Panc1 (cell line): ENCODE data around the gene KAZN. TPM values are rescaled to one million over a fixed set of nuclear protein-coding genes. Genes with fewer than 3 reads are reported as not detected.

Experiments
- ATAC-seq: fragments of 200-7000 bp; cut with Tn5 transposase; 2 replicates; pipeline ENCODE4 v1.9.1; 2020; ENCODE audit warnings: mild to moderate bottlenecking, moderate library complexity
- BruUV-seq: library from RNA; stranded (reverse); fragments of 400-500 nt; replicated peaks from 2 replicates; lab custom pipeline; 2021; lab: Mats Ljungman, UMichigan
- CTCF ChIA-PET: fragments of 300-600 bp; sonication (Branson Sonifier 250); formaldehyde crosslinking; loops from one replicate; lab custom pipeline; 2022; ENCODE audit warnings: antibody characterized with exemption; lab: Charles Lee
- POLR2A ChIA-PET: fragments of 300-600 bp; sonication (Branson Sonifier 250); formaldehyde crosslinking; loops from one replicate; lab custom pipeline; 2022; ENCODE audit warnings: antibody characterized with exemption; lab: Charles Lee
- DNase-seq: peaks from one replicate; pipeline ENCODE4 v3.0.0-alpha.2; 2010; ENCODE audit warnings: low read depth, low spot score
- H3K27ac ChIP-seq: 2 replicates; pipeline ENCODE4 v1.5.1; 2011; ENCODE audit warnings: mild to moderate bottlenecking, low read length, inconsistent platforms
- H3K27me3 ChIP-seq: fragments of 200-500 bp; sonication (Bioruptor generic); 2 replicates; pipeline ENCODE4 v1.6.0; 2014; ENCODE audit warnings: low read length, inconsistent platforms; ENCODE audit not compliant: control insufficient read depth, insufficient read depth
- H3K36me3 ChIP-seq: fragments of 200-500 bp; sonication (Bioruptor generic); 2 replicates; pipeline ENCODE4 v1.5.1; 2014; ENCODE audit warnings: inconsistent platforms, mild to moderate bottlenecking, low read length, moderate library complexity; ENCODE audit not compliant: control insufficient read depth, insufficient read depth
- H3K4me1 ChIP-seq: 2 replicates; pipeline ENCODE4 v1.5.1; 2011; ENCODE audit warnings: inconsistent platforms, mild to moderate bottlenecking, low read length, moderate library complexity; ENCODE audit not compliant: control insufficient read depth, insufficient read depth
- H3K4me3 ChIP-seq, 2 experiments: 2 replicates each; pipeline ENCODE4 v1.5.1; 2011 to 2012; ENCODE audit warnings: low read depth in 2 of 2, low read length in 2 of 2, mild to moderate bottlenecking in 2 of 2, inconsistent platforms in 1 of 2, moderate library complexity in 1 of 2
- H3K9me3 ChIP-seq: fragments of 200-500 bp; sonication (Bioruptor generic); 2 replicates; pipeline ENCODE4 v1.5.1; 2014; ENCODE audit warnings: low read depth, mild to moderate bottlenecking, inconsistent platforms, low read length, moderate library complexity; ENCODE audit not compliant: control insufficient read depth, insufficient read depth
- POLR2AphosphoS5 ChIP-seq: IDR thresholded peaks from 2 replicates; pipeline ENCODE4 v1.6.1; 2012; ENCODE audit warnings: mild to moderate bottlenecking, low read depth, low read length, moderate library complexity
- SIN3A ChIP-seq: IDR thresholded peaks from 2 replicates; pipeline ENCODE4 v1.6.1; 2012; ENCODE audit warnings: low read depth, mild to moderate bottlenecking, low read length, moderate library complexity, borderline replicate concordance; ENCODE audit not compliant: insufficient read depth
- TCF7L2 ChIP-seq: IDR thresholded peaks from 2 replicates; pipeline ENCODE4 v1.6.1; 2011; ENCODE audit warnings: mild to moderate bottlenecking, low read depth, low read length, inconsistent platforms
- in situ Hi-C: cut with HindIII; loops from 2 replicates; pipeline ENCODE4 v1.10.0; 2016; ENCODE audit warnings: low sequenced_read_pairs, low pct_unique_long_range_greater_than_20kb
- intact Hi-C: fragments of 100-400 bp; cut with micrococcal nuclease; formaldehyde crosslinking; loops from one replicate; pipeline ENCODE4 v1.10.0; 2022; ENCODE audit not compliant: unreplicated experiment
- total RNA-seq: library from RNA; stranded (reverse); gene quantifications from one replicate; pipeline ENCODE4 v1.2.1, GENCODE V29; 2021; ENCODE audit not compliant: unreplicated experiment
- TF ChIP-seq, protein P1 (sequence below), 2 experiments: IDR thresholded peaks; 2 replicates each; pipeline ENCODE4 v1.6.1; 2011 to 2012; ENCODE audit warnings: low read depth in 2 of 2, control low read depth in 1 of 2, low read length in 1 of 2, mild to moderate bottlenecking in 1 of 2, moderate library complexity in 1 of 2; ENCODE audit not compliant: insufficient read depth in 1 of 2
- TF ChIP-seq, protein P2 (sequence below): fragments of 450-650 bp; IDR thresholded peaks from 2 replicates; pipeline ENCODE4 v1.5.1; 2017; ENCODE audit warnings: mild to moderate bottlenecking

The KAZN gene
- total RNA-seq, 1 experiment from 2014 or later: 6.6 TPM

- CTCF ChIA-PET: no interaction called here
- Histone ChIP-seq H3K27ac (no peak overlapping the region), H3K4me1 (no peaks in the 10 kb centered on the region), H3K9me3 (no peaks in the 10 kb centered on the region), H3K27me3 (peaks cover 17% of the 10 kb centered on the region; the same call in 1 of the 2 replicates), H3K36me3 (no peaks in the 10 kb centered on the region), H3K4me3 (no peak overlapping the region)
- no peak for DNase-seq
- POLR2A ChIA-PET: no interaction called here
- no peak for ATAC-seq
- intact Hi-C loops (no loop called here), in situ Hi-C loops (no loop called here)
- TF ChIP-seq, protein P1, sequence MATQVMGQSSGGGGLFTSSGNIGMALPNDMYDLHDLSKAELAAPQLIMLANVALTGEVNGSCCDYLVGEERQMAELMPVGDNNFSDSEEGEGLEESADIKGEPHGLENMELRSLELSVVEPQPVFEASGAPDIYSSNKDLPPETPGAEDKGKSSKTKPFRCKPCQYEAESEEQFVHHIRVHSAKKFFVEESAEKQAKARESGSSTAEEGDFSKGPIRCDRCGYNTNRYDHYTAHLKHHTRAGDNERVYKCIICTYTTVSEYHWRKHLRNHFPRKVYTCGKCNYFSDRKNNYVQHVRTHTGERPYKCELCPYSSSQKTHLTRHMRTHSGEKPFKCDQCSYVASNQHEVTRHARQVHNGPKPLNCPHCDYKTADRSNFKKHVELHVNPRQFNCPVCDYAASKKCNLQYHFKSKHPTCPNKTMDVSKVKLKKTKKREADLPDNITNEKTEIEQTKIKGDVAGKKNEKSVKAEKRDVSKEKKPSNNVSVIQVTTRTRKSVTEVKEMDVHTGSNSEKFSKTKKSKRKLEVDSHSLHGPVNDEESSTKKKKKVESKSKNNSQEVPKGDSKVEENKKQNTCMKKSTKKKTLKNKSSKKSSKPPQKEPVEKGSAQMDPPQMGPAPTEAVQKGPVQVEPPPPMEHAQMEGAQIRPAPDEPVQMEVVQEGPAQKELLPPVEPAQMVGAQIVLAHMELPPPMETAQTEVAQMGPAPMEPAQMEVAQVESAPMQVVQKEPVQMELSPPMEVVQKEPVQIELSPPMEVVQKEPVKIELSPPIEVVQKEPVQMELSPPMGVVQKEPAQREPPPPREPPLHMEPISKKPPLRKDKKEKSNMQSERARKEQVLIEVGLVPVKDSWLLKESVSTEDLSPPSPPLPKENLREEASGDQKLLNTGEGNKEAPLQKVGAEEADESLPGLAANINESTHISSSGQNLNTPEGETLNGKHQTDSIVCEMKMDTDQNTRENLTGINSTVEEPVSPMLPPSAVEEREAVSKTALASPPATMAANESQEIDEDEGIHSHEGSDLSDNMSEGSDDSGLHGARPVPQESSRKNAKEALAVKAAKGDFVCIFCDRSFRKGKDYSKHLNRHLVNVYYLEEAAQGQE (IDR thresholded peaks at IDR 0.05; ENCODE audit: insufficient read depth in 1 of 2, low read depth in 2 of 2, low read length in 1 of 2): no peak
- TF ChIP-seq POLR2AphosphoS5 (no peak), SIN3A (no peak), TCF7L2 (no peak)
- TF ChIP-seq, protein P2, sequence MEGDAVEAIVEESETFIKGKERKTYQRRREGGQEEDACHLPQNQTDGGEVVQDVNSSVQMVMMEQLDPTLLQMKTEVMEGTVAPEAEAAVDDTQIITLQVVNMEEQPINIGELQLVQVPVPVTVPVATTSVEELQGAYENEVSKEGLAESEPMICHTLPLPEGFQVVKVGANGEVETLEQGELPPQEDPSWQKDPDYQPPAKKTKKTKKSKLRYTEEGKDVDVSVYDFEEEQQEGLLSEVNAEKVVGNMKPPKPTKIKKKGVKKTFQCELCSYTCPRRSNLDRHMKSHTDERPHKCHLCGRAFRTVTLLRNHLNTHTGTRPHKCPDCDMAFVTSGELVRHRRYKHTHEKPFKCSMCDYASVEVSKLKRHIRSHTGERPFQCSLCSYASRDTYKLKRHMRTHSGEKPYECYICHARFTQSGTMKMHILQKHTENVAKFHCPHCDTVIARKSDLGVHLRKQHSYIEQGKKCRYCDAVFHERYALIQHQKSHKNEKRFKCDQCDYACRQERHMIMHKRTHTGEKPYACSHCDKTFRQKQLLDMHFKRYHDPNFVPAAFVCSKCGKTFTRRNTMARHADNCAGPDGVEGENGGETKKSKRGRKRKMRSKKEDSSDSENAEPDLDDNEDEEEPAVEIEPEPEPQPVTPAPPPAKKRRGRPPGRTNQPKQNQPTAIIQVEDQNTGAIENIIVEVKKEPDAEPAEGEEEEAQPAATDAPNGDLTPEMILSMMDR: no peak
- no TSS peak for BruUV-seq
These were observed 4.4 kb upstream of the KAZN start for GRCh38 chr1:14594045-14594444.

GRCh38 chr1:14596591-14596990, 1.9 kb upstream of the KAZN start:
- POLR2A ChIA-PET: no interaction called here
- Histone ChIP-seq H3K4me1 (peaks cover 3% of the 10 kb centered on the region; the same call in 1 of the 2 replicates), H3K27ac (no peak overlapping the region), H3K36me3 (no peaks in the 10 kb centered on the region), H3K4me3 (no peak overlapping the region), H3K27me3 (peaks cover 27% of the 10 kb centered on the region), H3K9me3 (no peaks in the 10 kb centered on the region)
- intact Hi-C loops: no loop called here
- ATAC-seq (no peak), DNase-seq (no peak)
- TF ChIP-seq TCF7L2: no peak
- TF ChIP-seq, protein P2: no peak
- TF ChIP-seq POLR2AphosphoS5: no peak
- TF ChIP-seq, protein P1 (IDR thresholded peaks at IDR 0.05; ENCODE audit: insufficient read depth in 1 of 2, low read depth in 2 of 2, low read length in 1 of 2): no peak
- TF ChIP-seq SIN3A: no peak
- CTCF ChIA-PET: no interaction called here
- BruUV-seq: no TSS peak
- in situ Hi-C loops: no loop called here
